NOMO-1 treated with dmso at 0.1 percent for 144 hours (cell line): Measurements from ENCODE around the gene SMYD4.
A peak's percentile ranks its signal among the peaks of the same experiment; 100 is the strongest.
"Not testable (repeated sequence)": the region's sequence is repeated elsewhere in the genome, so short reads cannot be mapped to it uniquely, and the experiment has no call there.

Experiments used
- DNase-seq: peaks from one replicate; lab custom pipeline; 2025; ENCODE audit not compliant: unreplicated experiment; lab: John Stamatoyannopoulos, UW

The SMYD4 gene, protein sequence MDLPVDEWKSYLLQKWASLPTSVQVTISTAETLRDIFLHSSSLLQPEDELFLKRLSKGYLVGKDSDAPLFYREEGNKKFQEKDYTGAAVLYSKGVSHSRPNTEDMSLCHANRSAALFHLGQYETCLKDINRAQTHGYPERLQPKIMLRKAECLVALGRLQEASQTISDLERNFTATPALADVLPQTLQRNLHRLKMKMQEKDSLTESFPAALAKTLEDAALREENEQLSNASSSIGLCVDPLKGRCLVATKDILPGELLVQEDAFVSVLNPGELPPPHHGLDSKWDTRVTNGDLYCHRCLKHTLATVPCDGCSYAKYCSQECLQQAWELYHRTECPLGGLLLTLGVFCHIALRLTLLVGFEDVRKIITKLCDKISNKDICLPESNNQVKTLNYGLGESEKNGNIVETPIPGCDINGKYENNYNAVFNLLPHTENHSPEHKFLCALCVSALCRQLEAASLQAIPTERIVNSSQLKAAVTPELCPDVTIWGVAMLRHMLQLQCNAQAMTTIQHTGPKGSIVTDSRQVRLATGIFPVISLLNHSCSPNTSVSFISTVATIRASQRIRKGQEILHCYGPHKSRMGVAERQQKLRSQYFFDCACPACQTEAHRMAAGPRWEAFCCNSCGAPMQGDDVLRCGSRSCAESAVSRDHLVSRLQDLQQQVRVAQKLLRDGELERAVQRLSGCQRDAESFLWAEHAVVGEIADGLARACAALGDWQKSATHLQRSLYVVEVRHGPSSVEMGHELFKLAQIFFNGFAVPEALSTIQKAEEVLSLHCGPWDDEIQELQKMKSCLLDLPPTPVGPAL

DNA sequence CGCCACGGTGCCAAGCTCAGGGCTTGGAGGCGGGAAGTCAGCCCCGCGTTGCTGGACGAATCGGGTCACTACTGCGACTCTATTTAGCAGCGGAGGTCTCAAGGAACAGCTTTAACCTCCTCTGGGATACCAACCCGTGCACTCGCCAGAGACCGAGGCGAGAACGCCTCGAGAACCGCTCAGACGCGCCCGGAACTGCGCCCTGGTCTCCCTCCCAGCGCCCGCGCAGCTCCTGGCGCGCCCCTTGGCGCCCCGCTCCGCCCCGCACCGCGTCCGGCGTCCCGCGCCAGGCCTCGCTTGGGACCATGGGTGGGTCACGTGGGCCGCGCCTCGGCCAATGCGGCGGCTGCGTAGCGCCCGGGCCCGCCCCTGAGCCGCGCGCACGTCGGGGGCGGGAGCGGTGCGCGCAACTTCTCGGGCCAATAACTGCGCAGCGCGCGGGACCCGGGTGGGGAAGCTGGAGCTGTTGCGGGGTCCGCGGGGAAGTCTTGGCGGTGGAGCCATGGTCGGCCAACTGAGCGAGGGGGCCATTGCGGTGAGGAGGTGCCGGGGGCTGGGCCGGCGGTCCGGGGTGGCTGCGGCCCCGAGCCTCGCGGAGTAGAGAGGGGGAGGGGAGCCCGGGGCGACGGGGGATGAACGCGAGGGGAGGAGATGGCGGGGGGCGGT, at the start of gene SMYD4, which contains the start of gene RPA1:
SMYD4 (minus strand) TSS at position 311 of the 666 bp plus-strand sequence. CDS start 1,908 bp downstream, outside the sequence.
RPA1 (plus strand) TSS at position 414 of the 666 bp plus-strand sequence; CDS start at position 503, 89 bp downstream.
- peak; percentile 78 for DNase-seq

DNA sequence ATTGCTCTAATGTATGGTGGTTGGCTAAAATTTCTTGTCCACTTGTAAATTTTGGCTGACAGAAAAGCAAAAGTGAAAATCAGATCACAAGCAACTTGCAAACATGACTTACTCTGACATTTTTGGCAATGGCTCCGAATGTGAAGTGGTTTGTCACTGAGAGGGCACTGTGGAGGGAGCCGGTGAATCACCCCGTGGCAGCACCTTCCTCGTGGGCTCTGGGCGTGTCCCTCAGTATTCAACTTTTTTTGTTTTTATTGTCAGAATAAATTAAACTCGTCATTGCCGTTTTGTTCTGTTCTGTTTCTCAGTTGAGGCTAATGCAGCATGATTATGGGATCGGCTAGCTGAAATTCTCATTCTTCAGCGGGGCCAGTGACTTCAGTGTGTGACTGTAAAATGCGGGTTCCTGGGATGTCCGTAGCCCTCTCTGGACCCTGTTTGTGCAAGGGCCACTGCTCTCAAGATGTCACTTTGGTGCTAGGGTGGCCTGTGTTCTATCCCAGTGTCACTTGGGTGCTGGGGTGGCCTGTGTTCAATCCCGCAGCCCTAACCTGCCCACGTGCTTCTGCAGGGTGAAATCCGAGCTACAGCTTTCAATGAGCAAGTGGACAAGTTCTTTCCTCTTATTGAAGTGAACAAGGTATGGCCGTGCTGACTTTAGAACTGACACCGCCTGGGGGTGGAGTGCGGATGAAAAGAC, 48.9 kb upstream of the SMYD4 start:
- DNase-seq: no peak

DNA sequence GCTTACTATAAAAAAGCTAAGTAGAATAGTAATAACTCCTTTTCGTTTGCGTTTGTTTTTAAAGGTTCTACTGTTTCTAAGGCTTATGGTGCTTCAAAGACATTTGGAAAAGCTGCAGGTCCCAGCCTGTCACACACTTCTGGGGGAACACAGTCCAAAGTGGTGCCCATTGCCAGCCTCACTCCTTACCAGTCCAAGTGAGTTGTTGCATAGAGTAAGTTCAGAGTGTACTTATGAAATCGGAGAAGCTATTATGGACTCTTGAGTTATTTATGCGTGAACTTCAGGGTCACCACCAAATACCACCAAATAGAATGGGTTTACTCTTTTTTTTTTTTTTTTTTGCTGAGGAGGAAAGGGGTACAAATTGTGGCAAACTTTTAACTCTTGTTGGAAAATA, 45.9 kb upstream of the SMYD4 start:
- no peak for DNase-seq

DNA sequence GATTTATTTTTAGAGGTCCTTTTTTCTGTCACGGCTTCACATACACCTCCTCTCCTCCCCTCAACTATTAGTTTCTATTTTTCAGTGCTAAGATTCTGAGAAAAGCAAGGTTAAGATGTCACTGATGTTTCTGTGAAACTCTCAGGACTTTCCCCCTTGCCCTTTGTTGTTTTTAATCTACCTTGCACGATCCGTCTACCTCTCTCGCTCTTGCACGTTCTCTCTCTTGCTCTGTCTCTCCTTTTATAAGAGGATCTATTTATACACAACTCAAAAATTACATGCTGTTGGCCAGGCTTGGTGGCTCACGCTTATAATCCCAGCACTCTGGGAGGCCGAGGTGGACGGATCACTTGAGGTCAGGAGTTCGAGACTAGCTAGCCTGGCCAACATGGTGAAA, 43.7 kb upstream of the SMYD4 start:
- DNase-seq: no peak

DNA sequence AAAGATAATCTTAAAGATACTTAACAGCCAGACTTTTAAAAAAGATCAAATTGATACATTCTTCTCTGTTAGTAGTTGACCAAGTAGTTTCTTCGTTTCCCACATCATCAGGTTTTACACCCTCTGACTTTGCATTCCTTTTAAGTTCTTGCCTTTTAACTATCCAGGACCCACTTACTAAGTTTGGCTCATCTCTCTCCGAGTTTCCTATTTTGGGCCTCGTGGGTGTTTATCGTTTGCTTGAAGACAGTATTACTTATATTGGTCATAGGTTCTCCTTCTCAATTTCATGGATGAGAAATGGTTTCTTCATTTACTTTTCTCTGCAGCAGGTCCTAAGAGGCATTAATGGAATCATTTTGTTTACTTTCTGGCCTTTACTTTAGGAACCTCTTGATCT, 43.3 kb upstream of the SMYD4 start:
- no peak for DNase-seq

DNA sequence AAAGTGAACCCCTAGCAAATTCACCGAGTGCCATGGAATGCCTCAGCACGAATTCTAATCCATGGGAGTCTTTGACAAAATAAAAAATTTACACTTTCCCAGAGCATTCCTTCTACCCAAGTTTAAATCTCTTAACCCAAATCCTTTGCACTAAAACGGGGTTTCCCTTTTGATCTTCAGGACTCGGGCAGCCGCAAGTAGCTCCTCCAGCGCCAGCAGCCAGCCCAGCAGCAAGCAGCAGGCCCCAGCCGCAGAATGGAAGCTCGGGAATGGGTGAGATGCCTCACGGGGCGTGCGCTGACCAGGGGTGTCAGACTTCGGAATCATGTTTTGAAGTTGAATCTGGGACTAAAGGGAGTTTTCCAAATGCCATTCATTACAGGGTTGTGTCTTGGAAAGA, 42.6 kb upstream of the SMYD4 start:
- no peak for DNase-seq

DNA sequence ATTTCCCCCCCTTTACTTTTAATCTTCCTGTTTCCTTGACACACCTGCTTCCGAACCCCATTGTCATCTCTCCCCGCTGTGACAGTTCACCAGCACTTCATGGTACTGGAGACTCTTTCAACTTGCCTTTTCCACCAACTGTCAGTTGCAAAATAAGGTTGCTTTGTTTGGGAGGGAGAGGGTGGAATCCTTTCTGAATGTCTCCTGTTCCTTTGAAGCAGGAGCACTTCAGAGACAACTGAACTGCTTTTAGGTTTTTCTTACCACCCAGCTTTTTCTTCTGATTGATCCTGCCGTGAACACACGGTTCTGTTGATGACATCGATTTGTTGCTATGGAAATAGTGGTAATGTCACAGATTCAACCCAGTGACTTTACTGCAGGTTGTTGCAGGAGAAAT, 42.1 kb upstream of the SMYD4 start:
- DNase-seq: no peak

DNA sequence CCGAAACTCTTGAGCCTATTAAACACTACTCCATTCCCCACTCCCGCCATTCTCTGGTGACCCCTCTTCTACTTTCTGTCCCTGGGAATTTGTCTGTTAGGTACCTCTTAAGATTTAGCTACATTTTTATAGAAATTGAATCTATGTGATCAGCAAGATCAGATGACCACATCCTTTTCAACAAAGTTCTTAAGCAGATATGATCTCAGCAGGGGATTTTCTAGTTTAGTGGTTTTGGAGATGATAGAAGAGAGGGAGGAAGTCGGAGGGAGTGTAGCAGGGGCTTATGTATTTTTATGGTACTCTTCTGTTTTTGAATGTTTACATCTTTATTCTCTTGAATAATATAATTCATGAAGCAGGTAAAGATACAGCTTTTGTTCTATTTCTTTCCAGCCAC, 40.9 kb upstream of the SMYD4 start:
- no peak for DNase-seq

DNA sequence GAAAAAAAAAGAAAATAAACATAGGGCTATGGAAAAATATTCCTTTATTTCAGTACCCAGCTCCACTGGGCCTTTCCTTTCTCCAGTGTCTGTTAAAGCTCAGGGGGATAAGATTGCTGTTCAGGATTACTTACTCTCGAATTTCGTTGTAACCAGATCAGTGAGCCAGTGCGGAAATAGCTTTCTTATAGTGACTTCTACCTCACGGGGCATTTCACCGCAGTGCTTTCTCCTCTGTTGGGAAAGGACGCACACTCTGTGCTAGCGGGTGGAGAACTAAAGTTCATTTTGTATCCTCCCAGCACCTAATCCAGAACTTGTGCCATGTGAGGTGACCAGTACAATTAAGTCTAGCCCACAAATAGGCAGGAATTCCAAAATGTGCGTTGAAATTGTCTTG, 38.4 kb upstream of the SMYD4 start:
- DNase-seq: no peak

DNA sequence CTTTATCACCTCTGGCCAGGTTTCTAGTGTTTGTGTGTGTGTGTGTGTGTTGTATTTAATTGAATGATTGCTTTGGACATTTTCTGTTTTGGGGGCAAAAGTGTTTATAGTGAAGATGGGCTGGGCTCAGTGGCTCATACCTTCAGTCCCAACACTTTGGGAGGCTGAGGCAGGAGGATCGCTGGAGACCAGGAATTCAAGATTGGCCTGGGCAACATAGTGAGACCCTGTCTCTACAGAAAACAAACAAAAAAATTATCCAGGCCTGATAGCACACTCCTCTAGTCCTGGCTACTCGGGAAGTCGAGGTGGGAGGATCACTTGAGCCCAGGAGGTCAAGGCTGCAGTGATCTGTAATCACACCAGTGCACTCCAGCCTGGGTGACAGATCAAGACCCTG, 37.6 kb upstream of the SMYD4 start:
- DNase-seq: no peak

DNA sequence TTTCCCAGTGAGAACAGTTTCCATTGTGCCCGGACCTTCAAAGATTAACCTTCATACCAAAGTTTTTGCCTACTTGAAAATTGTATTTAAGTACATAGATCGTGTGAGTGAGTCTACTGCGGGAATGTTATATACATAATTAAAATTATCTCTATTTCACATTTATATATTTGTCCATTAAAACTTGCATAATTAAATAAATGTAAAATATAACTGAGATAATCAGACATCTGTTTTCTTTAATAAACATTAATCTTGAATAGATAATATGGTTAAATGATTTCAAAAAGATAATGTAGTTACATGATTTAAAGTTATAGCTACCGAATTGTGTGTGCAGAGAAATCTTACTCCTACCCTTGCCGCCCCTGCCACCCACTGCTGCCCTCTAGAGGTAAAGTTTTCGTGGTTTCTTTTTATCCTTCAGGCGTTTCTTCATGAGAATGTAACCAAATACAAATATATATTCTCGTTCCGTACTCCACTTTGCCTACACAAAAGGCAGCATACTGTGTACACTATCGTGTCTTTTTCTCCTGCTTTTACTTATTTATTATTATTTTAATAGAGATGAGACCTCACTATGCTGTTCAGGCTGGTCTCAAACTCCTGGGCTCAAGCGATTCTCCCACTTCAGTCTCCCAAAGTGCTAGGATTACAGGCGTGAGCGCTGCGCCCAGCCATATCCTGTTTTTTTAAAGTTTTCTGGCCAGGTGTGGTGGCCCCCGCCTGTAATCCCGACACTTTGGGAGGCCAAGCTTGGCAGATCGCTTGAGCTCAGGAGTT, 35.7 kb upstream of the SMYD4 start:
- peak; percentile 6 for DNase-seq

DNA sequence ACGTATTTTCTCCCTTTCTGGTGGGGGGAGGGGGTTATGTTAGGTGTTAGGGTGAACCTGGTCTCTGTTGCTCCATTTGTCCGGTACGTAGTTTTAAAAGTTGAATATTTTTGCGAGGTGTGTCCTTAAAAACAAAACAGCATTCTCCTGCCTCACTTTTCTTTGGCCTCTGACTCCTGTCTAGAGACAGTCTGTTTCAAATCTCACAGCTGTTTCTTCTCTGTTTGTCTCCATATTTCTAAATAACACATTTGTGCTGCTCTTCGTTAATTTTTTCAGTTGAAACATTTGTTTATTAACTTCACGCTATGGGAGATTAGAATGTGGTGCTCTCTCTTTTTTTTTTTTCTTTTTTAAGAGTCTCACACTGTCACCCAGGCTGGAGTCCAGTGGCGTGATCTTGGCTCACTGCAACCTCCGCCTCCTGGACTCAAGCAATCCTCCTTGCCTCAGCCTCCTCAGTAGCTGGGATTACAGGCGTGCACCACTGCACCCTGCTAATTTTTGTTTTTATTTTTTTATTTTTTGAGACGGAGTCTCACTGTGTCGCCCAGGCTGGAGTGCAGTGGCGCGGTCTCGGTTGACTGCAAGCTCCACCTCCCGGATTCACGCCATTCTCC, 31.8 kb upstream of the SMYD4 start:
- no peak for DNase-seq

DNA sequence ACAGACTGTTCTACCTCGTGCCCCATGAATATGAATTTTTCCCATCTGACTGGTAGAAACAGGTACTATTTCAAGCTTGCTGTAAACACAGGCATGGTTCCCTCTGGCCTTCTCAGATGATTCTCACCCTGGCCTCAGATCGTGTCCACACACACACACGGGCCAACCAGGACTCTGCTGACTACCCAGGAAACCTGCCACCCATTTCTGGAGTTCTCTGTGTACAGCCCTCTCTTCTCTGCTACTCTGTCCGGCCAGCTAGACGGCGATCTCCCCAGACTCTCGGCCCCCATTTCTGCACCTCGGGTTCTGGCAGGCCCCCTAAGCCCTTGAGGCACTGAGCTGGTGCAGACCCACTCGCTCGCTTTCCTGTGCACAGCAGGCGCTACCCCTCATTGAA, 31.3 kb upstream of the SMYD4 start:
- no peak for DNase-seq

DNA sequence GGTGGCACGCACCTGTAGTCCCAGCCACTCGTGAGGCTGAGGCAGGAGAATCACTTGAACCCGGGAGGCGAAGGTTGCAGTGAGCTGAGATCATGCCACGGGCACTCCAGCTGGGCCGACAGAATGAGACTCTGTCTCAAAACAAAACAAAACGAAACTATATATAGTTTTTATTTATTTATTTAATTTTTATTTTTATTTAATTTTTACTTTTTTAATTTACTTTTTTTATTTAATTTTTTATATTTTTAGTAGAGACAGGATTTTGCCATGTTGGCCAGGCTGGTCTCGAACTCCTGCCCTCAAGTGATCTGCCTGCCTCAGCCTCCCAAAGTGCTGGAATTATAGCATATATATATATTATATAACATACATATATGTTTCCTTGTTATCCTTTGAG, 26.8 kb upstream of the SMYD4 start:
- DNase-seq: not testable (repeated sequence)

DNA sequence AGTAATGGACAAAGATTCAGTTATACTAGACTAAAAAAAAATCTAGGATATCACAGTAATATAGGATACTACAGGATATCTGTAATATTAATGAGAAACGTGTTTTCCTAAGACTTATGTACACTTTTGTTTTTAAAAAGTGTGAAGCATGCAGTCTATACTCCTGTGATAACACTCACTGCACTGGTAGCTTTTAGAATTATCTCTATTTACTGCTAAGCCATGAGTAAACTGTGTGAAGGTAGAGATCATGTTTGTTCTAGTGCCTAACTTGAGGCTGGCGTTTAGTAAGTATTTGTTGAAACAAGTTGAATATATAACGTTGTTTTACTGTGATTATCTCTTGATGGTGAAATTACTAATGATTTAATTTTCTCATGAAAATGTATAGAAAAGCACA, 24.0 kb upstream of the SMYD4 start:
- DNase-seq: no peak

DNA sequence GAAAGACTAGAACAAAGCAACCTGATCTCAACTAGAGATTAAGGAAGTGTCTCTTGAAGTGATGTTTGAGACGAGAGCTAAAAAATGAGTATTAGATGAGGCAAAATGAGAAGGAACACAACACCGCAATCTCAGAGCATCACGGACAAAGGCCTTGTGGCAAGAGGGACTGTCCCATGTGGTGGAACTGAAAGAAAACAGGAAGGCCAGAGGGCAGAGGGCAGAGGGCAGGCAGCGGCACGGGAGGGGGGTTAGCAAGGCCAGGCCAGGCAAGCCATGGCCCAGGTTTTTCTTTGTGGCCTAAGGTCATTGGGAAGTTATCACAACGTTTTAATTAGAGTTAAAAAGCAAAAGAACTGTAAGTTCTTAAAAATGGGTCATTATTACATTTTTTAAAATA, 22.6 kb upstream of the SMYD4 start:
- DNase-seq: no peak

DNA sequence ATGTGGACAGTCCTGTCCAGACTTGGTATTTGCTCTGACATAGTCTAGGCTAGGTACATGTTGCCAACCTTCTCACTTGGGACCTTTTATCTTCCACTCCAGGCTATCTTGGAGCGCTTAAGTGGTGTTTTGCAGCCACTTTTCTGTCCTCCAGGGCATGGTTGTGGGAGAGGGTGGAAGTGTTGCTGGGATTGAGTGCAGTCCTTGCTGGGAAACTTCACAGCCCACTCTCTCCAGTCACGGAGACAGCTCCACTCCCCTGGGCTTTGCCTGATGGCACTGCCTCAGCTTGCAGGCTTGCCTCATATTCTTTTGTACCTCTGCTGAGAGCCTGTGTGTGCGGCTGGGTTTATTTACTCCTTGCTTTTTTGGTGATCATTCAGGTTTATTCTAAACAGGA, 17.5 kb upstream of the SMYD4 start:
- DNase-seq: no peak

DNA sequence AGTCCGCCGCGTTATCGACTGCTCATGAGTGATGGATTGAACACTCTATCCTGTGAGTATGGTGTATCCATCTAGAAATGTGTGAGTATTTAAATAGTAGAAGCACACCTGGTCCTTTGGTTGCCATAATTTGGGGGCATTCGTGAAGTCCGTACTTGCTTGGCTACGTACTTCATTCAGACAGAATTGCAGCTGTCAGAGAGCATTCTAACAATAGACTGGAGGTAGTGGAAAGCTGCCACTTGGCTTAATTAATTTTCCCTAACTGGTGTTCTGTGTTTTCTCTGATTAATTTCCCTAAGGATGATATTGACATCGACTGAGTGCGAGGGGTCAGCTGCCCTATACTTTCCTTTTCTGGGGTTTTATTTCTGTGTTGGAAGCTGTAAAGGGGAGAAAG, 14.2 kb upstream of the SMYD4 start:
- no peak for DNase-seq

DNA sequence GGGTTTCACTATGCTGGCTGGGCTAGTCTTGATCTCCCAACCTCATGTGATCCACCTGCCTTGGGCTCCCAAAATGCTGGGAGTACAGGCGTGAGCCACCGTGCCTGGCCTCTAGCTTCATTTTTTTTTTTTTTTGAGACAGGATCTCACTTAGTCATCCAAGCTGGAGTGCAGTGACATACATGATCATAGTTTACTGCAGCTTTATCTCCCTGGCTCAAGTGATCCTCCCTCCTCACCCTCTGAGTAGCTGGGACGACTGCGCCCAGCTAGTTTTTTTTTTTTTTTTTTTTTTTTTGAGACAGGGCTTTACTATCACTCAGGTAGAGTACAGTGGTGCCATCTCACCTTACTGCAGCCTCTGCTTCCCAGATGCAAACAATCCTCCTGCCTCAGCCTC, 9.8 kb upstream of the SMYD4 start:
- DNase-seq: no peak
